H1 (cell line): ENCODE results near the gene CACNA1C. TPM values are rescaled to one million over a fixed set of nuclear protein-coding genes. Genes with fewer than 3 reads are reported as not detected.

Source experiments
- CTCF ChIA-PET: fragments of 300-600 bp; sonication (Branson Sonifier 250); formaldehyde crosslinking; loops from one replicate; lab custom pipeline; 2021; ENCODE audit not compliant: partially characterized antibody; lab: Charles Lee
- POLR2A ChIA-PET: fragments of 300-600 bp; sonication (Branson Sonifier 250); formaldehyde crosslinking; loops from one replicate; lab custom pipeline; 2021; ENCODE audit warnings: inconsistent platforms; ENCODE audit not compliant: partially characterized antibody; lab: Charles Lee
- DNase-seq, 2 experiments: peaks; one replicate each; pipeline versions ENCODE4 v3.0.0 to v3.0.0-alpha.2; 2010 to 2022; ENCODE audit warnings: low spot score in 2 of 2, low read depth in 1 of 2, mixed read lengths in 1 of 2
- FAIRE-seq: peaks from 2 replicates; lab custom pipeline; 2011; peaks lifted over from hg19 to GRCh38; lab: Jason Lieb, UNC
- H2AFZ ChIP-seq: 2 replicates; pipeline ENCODE4 v1.8.1; 2012; ENCODE audit warnings: low read length, inconsistent platforms
- H2AK5ac ChIP-seq: 2 replicates; pipeline ENCODE4 v1.6.1; 2013; ENCODE audit warnings: low read depth, low read length
- H2BK120ac ChIP-seq: replicated peaks from 2 replicates; pipeline ENCODE3; 2013; ENCODE audit warnings: low read depth, low read length, inconsistent platforms
- H2BK12ac ChIP-seq: 2 replicates; pipeline ENCODE4 v1.6.1; 2013; ENCODE audit warnings: low read depth, low read length
- H2BK15ac ChIP-seq: 2 replicates; pipeline ENCODE4 v1.6.1; 2013; ENCODE audit warnings: low read length
- H2BK20ac ChIP-seq: 2 replicates; pipeline ENCODE4 v1.6.1; 2013; ENCODE audit warnings: low read length
- H2BK5ac ChIP-seq: 2 replicates; pipeline ENCODE4 v1.6.1; 2013; ENCODE audit warnings: low read depth, low read length
- H3K14ac ChIP-seq: 2 replicates; pipeline ENCODE4 v1.6.1; 2013; ENCODE audit warnings: inconsistent platforms; ENCODE audit not compliant: insufficient read length
- H3K18ac ChIP-seq: 2 replicates; pipeline ENCODE4 v1.6.1; 2013; ENCODE audit warnings: low read length; ENCODE audit errors: extremely low read depth
- H3K23ac ChIP-seq: 2 replicates; pipeline ENCODE4 v1.6.1; 2013; ENCODE audit warnings: inconsistent platforms; ENCODE audit not compliant: insufficient read length
- H3K23me2 ChIP-seq: 2 replicates; pipeline ENCODE4 v1.6.1; 2013; ENCODE audit warnings: low read depth, low read length
- H3K27ac ChIP-seq: 2 replicates; pipeline ENCODE4 v1.6.1; 2011; ENCODE audit warnings: low read depth, low read length, inconsistent platforms
- H3K27me3 ChIP-seq, 4 experiments: replicated peaks in 1 of 4; 1 replicate in 1 of 4; 2 replicates in 3 of 4; pipeline versions ENCODE4 v1.6.1 to v1.8.1; 2011 to 2013; ENCODE audit warnings: low read length in 3 of 4, mild to moderate bottlenecking in 3 of 4, inconsistent platforms in 2 of 4, mixed read lengths in 2 of 4, moderate library complexity in 1 of 4; ENCODE audit not compliant: control insufficient read depth in 3 of 4, insufficient read depth in 3 of 4; ENCODE audit errors: extremely low read depth in 1 of 4
- H3K36me3 ChIP-seq, 4 experiments: 2 replicates each; pipeline versions ENCODE4 v1.6.1 to v1.8.1; 2011 to 2013; ENCODE audit warnings: mild to moderate bottlenecking in 4 of 4, low read length in 3 of 4, moderate library complexity in 2 of 4, control low read depth in 1 of 4, inconsistent platforms in 1 of 4; ENCODE audit not compliant: insufficient read depth in 4 of 4, control insufficient read depth in 2 of 4
- H3K4ac ChIP-seq: replicated peaks from 2 replicates; pipeline ENCODE3; 2013; ENCODE audit warnings: low read length, low read depth, mixed read lengths, inconsistent platforms; ENCODE audit not compliant: insufficient read length
- H3K4me1 ChIP-seq, 4 experiments: replicated peaks in 1 of 4; 1 replicate in 1 of 4; 2 replicates in 3 of 4; pipeline versions ENCODE4 v1.6.1 to v1.8.1; 2011 to 2013; ENCODE audit warnings: low read length in 3 of 4, inconsistent platforms in 2 of 4, mixed read lengths in 1 of 4; ENCODE audit not compliant: insufficient read depth in 4 of 4, control insufficient read depth in 3 of 4
- H3K4me2 ChIP-seq, 2 experiments: 2 replicates each; pipeline versions ENCODE4 v1.6.1 to v1.8.1; 2011 to 2013; ENCODE audit warnings: low read depth in 2 of 2, low read length in 2 of 2, control low read depth in 1 of 2, inconsistent platforms in 1 of 2, mild to moderate bottlenecking in 1 of 2; ENCODE audit not compliant: insufficient read depth in 1 of 2
- H3K4me3 ChIP-seq, 4 experiments: fragments of 200-600, 300-600 bp in 1 of 4; sonication (generic), shearing (Covaris generic), sonication (Bioruptor Twin) in 1 of 4; 2 replicates each; pipeline versions ENCODE4 v1.5.1 to v1.8.1; 2011 to 2016; ENCODE audit warnings: low read length in 4 of 4, low read depth in 3 of 4, control low read depth in 2 of 4, inconsistent platforms in 2 of 4, mild to moderate bottlenecking in 2 of 4, mixed read lengths in 1 of 4, moderate library complexity in 1 of 4; ENCODE audit not compliant: insufficient read depth in 2 of 4; ENCODE audit errors: extremely low read depth in 1 of 4
- H3K56ac ChIP-seq: replicated peaks from 2 replicates; pipeline ENCODE3; 2013; ENCODE audit warnings: low read depth, mild to moderate bottlenecking, mixed read lengths, low read length, inconsistent platforms; ENCODE audit not compliant: insufficient read length
- H3K79me1 ChIP-seq: 2 replicates; pipeline ENCODE4 v1.6.1; 2013; ENCODE audit warnings: low read depth, low read length, control low read depth
- H3K79me2 ChIP-seq, 2 experiments: 2 replicates each; pipeline versions ENCODE4 v1.6.1 to v1.8.1; 2012 to 2013; ENCODE audit warnings: low read length in 2 of 2, mild to moderate bottlenecking in 2 of 2, inconsistent platforms in 1 of 2; ENCODE audit not compliant: insufficient read depth in 2 of 2, control insufficient read depth in 1 of 2
- H3K9ac ChIP-seq, 4 experiments: replicated peaks in 1 of 4; 1 replicate in 1 of 4; 2 replicates in 3 of 4; pipeline versions ENCODE4 v1.6.1 to v1.8.1; 2011 to 2013; ENCODE audit warnings: low read depth in 3 of 4, low read length in 3 of 4, control low read depth in 2 of 4, mild to moderate bottlenecking in 2 of 4, moderate library complexity in 2 of 4, inconsistent platforms in 1 of 4; ENCODE audit errors: extremely low read depth in 1 of 4
- H3K9me3 ChIP-seq, 2 experiments: 2 replicates each; pipeline versions ENCODE4 v1.6.1 to v1.8.1; 2012 to 2013; ENCODE audit warnings: mild to moderate bottlenecking in 2 of 2, moderate library complexity in 2 of 2, control low read depth in 1 of 2, inconsistent platforms in 1 of 2, low read depth in 1 of 2, low read length in 1 of 2, mixed read lengths in 1 of 2; ENCODE audit not compliant: insufficient read depth in 2 of 2
- H4K20me1 ChIP-seq, 2 experiments: replicated peaks in 1 of 2; 2 replicates each; pipeline versions ENCODE3 to v1.8.1; 2011 to 2013; ENCODE audit warnings: inconsistent platforms in 2 of 2, low read length in 2 of 2, mild to moderate bottlenecking in 1 of 2; ENCODE audit not compliant: insufficient read depth in 2 of 2, control insufficient read depth in 1 of 2
- H4K5ac ChIP-seq: 2 replicates; pipeline ENCODE4 v1.6.1; 2013; ENCODE audit warnings: low read length, low read depth, mixed read lengths, inconsistent platforms; ENCODE audit not compliant: insufficient read length
- H4K8ac ChIP-seq: 2 replicates; pipeline ENCODE4 v1.8.0; 2013; ENCODE audit warnings: mild to moderate bottlenecking, moderate library complexity, low read length, inconsistent platforms; ENCODE audit not compliant: insufficient read depth; ENCODE audit errors: extremely low read depth
- H4K91ac ChIP-seq: replicated peaks from 2 replicates; pipeline ENCODE3; 2013; ENCODE audit warnings: low read length, mixed read lengths, inconsistent platforms; ENCODE audit not compliant: insufficient read length
- ASH2L ChIP-seq: fragments of 200-600, 300-600 bp; sonication (generic); IDR thresholded peaks from one replicate; pipeline ENCODE4 v1.7.1; 2017; ENCODE audit warnings: low read length
- CBX8 ChIP-seq: fragments of 300-800, 300-1000 bp; sonication (generic); IDR thresholded peaks from 2 replicates; pipeline ENCODE4 v1.7.1; 2016; ENCODE audit warnings: low read depth, low read length, borderline replicate concordance
- EP300 ChIP-seq, 2 experiments: IDR thresholded peaks; 1 replicate in 1 of 2; 2 replicates in 1 of 2; pipeline ENCODE4 v1.6.1; 2011 to 2012; ENCODE audit warnings: low read depth in 2 of 2, low read length in 2 of 2, mild to moderate bottlenecking in 2 of 2, borderline replicate concordance in 1 of 2, inconsistent platforms in 1 of 2, moderate library complexity in 1 of 2
- FOSL1 ChIP-seq: IDR thresholded peaks from 2 replicates; pipeline ENCODE4 v1.6.1; 2011; ENCODE audit warnings: mild to moderate bottlenecking, low read depth, low read length, moderate library complexity; ENCODE audit not compliant: insufficient read depth
- HDAC2 ChIP-seq, 2 experiments: fragments of 300-600 bp in 1 of 2; sonication (generic) in 1 of 2; IDR thresholded peaks; 2 replicates each; pipeline ENCODE4 v1.6.1; 2011 to 2012; ENCODE audit warnings: low read depth in 2 of 2, low read length in 2 of 2, mild to moderate bottlenecking in 2 of 2, moderate library complexity in 2 of 2, borderline replicate concordance in 1 of 2, inconsistent platforms in 1 of 2
- POU5F1 ChIP-seq: IDR thresholded peaks from 2 replicates; pipeline ENCODE4 v1.6.1; 2011; ENCODE audit warnings: low read depth, mild to moderate bottlenecking, low read length, moderate library complexity
- RNF2 ChIP-seq: fragments of 200-900, 300-1000 bp; sonication (generic); IDR thresholded peaks from 2 replicates; pipeline ENCODE4 v1.7.1; 2016; ENCODE audit warnings: borderline replicate concordance, low read depth, mild to moderate bottlenecking, antibody characterized with exemption, low read length; ENCODE audit not compliant: poor library complexity, severe bottlenecking; ENCODE audit errors: missing control alignments
- SIRT6 ChIP-seq: IDR thresholded peaks from one replicate; pipeline ENCODE4 v1.7.1; 2012; ENCODE audit warnings: low read length, inconsistent platforms
- SP4 ChIP-seq: IDR thresholded peaks from 2 replicates; pipeline ENCODE4 v1.6.1; 2012; ENCODE audit warnings: low read length, inconsistent platforms
- SRF ChIP-seq: IDR thresholded peaks from 2 replicates; pipeline ENCODE4 v1.6.1; 2011; ENCODE audit warnings: mild to moderate bottlenecking, low read depth, low read length, moderate library complexity
- TAF7 ChIP-seq: optimal IDR thresholded peaks from 2 replicates; pipeline ENCODE3; 2011; ENCODE audit warnings: low read depth, mild to moderate bottlenecking, inconsistent platforms, low read length, moderate library complexity, borderline replicate concordance
- WGBS, 2 experiments: shearing (Covaris generic) in 1 of 2; methylation state at CpG; one replicate each; pipeline versions ENCODE4 v1.1.6 to v1.1.7; 2013 to 2015; ENCODE audit warnings: low lambda C conversion rate in 2 of 2, mixed read lengths in 2 of 2, inconsistent platforms in 1 of 2, low coverage in 1 of 2, missing lambda C conversion rate in 1 of 2; ENCODE audit not compliant: insufficient replicate concordance in 2 of 2, insufficient coverage in 1 of 2, insufficient read length in 1 of 2; ENCODE audit errors: extremely low coverage in 1 of 2, missing lambda C conversion rate in 1 of 2; 5-methylcytosine and 5-hydroxymethylcytosine counted together
- polyA plus RNA-seq, 7 experiments: library from polyadenylated mRNA; depleted of rRNA in 3 of 7; stranded (reverse) in 5 of 7; unstranded in 2 of 7; fragments of >200 nt in 5 of 7; fragments of 200-250 nt in 2 of 7; gene quantifications; 1 replicate in 5 of 7; 2 replicates in 1 of 7; 4 replicates in 1 of 7; pipeline versions ENCODE4 v1.2.1 to v1.2.3, GENCODE V29; 2011 to 2013; ENCODE audit warnings: missing spikeins in 2 of 7, mixed read lengths in 2 of 7
- total RNA-seq: library from RNA; stranded (reverse); fragmentation: NEBNext Ultra II Directional; extraction: Animal tissue kit (Norgen Biotek cat#: 25700); gene quantifications from 2 replicates; pipeline ENCODE4 v1.2.1, GENCODE V29; 2021
- TF ChIP-seq, protein P1 (sequence below): IDR thresholded peaks from 2 replicates; pipeline ENCODE4 v1.6.1; 2012; ENCODE audit warnings: low read length, inconsistent platforms

CACNA1C gene
- total and polyA plus RNA-seq, 2 of the 8 experiments (the other 6 are each of a cell fraction or from before 2014, with no cell fraction given), result 1.3 TPM

DNA sequence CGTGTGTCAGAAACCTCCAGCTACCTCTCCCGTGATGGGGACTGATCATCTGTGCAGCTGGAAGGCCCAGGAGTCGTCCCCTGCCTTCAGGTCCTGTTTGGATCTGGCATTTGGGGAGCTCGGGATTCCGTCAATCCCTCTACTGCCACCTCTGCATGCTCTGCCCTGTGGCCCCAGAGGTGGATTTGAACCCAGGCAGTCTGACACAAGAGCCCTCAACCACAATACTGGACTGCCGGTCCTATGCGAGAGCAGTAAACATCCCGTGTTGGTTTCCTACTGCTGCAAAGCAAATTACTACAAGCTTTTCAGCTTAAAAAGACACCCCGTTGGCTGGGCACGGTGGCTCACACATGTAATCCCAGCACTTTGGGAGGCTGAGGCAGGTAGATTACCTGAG, 620.1 kb downstream of the CACNA1C start:
- Histone ChIP-seq H2BK12ac (no peak overlapping the region), H2BK20ac (no peak overlapping the region), H4K91ac (no peak overlapping the region), H3K9ac (no peak overlapping the region), H3K36me3 (no peaks in the 10 kb centered on the region), H2BK120ac (no peak overlapping the region), H4K5ac (no peak overlapping the region), H3K4me1 (no peaks in the 10 kb centered on the region; a peak in 2 of 7 replicates), H4K20me1 (no peaks in the 10 kb centered on the region), H3K9me3 (no peaks in the 10 kb centered on the region), H3K23me2 (no peaks in the 10 kb centered on the region), H3K14ac (no peak overlapping the region), H2BK15ac (no peak overlapping the region), H3K4ac (no peak overlapping the region), H3K56ac (no peak overlapping the region), H2AFZ (no peak overlapping the region), H3K23ac (no peak overlapping the region), H2BK5ac (no peak overlapping the region), H4K8ac (no peak overlapping the region), H3K79me2 (no peaks in the 10 kb centered on the region), H3K4me2 (no peak overlapping the region), H3K79me1 (no peaks in the 10 kb centered on the region), H3K18ac (no peak overlapping the region), H3K4me3 (no peak overlapping the region), H3K27me3 (no peaks in the 10 kb centered on the region), H2AK5ac (no peak overlapping the region), H3K27ac (no peak overlapping the region)
- DNase-seq (peak in 1 of 2 experiments; percentile 26), FAIRE-seq (no peak)
- ChIA-PET CTCF (interaction anchor here (1.1 to 2.2 kb wide), 3 partner anchors 9 to 118 kb away, joined by 3 to 7 read pairs (median 4); no protein-coding TSS in a partner anchor), POLR2A (interaction anchor here (1.2 to 1.3 kb wide), 2 partner anchors 10 to 18 kb away, joined by 3 to 5 read pairs; no protein-coding TSS in a partner anchor)
- WGBS, 2 experiments, result 89% methylated on average over 10 of the region's 10 CpGs; no CpG with 5 or more reads in 1 of the 2 experiments
- TF ChIP-seq SRF, result no peak
- no peak for TF ChIP-seq HDAC2 (IDR thresholded peaks at IDR 0.05; ENCODE audit: borderline replicate concordance in 1 of 2, low read depth in 2 of 2, low read length in 2 of 2)
- TF ChIP-seq RNF2, result no peak
- no peak for TF ChIP-seq SP4
- TF ChIP-seq FOSL1, result no peak
- TF ChIP-seq SIRT6, result no peak
- no peak for TF ChIP-seq CBX8
- no peak for TF ChIP-seq TAF7
- no peak for TF ChIP-seq POU5F1
- no peak for TF ChIP-seq EP300 (IDR thresholded peaks at IDR 0.05; ENCODE audit: borderline replicate concordance in 1 of 2, low read depth in 2 of 2, low read length in 2 of 2)
- TF ChIP-seq ASH2L, result no peak
- TF ChIP-seq, protein P1, sequence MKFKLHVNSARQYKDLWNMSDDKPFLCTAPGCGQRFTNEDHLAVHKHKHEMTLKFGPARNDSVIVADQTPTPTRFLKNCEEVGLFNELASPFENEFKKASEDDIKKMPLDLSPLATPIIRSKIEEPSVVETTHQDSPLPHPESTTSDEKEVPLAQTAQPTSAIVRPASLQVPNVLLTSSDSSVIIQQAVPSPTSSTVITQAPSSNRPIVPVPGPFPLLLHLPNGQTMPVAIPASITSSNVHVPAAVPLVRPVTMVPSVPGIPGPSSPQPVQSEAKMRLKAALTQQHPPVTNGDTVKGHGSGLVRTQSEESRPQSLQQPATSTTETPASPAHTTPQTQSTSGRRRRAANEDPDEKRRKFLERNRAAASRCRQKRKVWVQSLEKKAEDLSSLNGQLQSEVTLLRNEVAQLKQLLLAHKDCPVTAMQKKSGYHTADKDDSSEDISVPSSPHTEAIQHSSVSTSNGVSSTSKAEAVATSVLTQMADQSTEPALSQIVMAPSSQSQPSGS, result no peak
